Measurements from ENCODE around the gene FAM118B.
"Not testable (repeated sequence)": the region's sequence is repeated elsewhere in the genome, so short reads cannot be mapped to it uniquely, and the experiment has no call there.

The FAM118B gene

DNA sequence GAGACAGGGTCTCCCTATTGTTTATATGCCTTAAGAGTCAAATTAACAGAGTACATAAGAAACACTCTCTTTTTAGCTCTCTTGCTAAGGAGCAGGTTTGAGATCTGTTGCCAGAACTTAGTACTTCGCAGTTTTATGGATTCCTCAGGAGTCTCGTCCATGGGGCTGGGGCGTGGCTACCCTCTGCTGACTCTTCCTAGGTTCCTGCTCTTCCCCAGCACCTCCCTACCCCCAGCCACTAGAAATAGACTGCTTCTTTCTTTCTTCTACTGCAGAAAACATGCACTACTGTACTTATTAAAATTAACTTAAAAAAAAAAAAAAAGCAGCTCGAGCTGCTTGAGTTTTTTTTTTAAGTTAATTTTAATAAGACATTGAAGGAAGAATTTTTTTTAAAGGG, 8.0 kb downstream of the FAM118B start:
- DNase-seq (ENCODE audit: low read depth), result no peak

DNA sequence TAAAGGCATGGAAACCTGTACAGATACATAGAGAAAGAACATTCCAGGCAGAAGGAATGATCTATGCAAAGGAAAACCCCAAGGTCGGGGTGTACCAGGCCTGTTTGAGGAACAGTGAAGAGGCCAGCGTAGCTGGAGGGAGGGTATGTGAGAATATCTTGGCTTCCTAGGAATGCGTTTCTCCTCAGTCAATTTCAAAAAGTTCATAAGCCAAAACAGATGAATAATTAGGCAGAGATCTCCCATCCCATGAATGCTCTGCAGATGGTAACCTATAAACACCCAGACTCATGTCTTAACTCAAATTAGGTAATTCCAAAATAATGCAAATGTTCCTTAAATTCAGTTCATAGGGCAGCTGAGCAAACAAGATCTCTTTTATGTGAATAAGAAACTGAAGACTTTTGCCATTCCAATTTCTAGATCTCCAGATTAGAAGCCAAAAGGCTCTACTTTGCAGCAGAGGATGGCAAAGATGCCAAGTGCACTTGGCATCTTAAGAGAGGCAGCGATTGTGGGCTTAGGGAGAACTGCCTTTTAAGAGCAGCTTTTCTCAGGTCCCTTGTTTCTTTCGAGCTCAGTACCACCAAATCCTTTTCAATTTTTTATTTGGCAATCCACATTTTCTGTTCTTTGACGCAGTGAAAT, 13.2 kb downstream of the FAM118B start:
- DNase-seq (ENCODE audit: low read depth), result no peak

- no peak for DNase-seq (ENCODE audit: low read depth)
Observed at GRCh38 chr11:126225295-126225665, 13.7 kb downstream of the FAM118B start.

GRCh38 chr11:126226334-126227084, 14.9 kb downstream of the FAM118B start:
- no peak for DNase-seq (ENCODE audit: low read depth)

DNA sequence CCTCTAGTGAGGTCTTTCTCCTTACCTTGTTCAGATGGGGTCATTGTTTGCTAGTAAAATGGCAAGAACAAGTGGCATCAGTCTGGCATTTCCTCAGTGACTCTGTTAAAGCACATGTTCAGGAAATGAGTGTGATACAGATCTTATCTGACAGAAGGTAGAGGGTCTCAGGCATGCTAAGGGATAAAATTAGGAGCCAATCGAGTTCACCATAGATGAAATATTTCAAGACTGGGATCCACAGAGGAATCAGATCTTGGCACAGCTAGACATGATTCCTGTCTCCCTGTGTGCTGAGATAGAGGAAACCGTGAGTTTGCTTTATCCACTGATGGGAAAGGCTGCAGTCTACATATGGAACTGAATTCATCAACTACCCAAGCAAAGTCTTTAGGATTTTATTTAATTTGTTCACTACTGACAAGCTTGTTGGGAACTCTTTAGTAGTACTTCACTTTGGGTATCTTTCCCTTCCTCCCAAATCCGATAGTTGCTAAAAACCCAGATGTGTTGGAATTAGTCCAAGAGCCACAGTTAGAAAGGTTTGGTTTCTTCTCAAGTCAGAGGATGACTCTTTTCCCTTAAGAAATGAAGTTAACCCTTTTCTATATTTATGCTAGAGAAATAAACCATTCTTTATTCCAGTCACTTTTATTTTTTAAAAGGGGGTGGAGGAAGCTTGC, 18.4 kb downstream of the FAM118B start:
- no peak for DNase-seq (ENCODE audit: low read depth)

DNA sequence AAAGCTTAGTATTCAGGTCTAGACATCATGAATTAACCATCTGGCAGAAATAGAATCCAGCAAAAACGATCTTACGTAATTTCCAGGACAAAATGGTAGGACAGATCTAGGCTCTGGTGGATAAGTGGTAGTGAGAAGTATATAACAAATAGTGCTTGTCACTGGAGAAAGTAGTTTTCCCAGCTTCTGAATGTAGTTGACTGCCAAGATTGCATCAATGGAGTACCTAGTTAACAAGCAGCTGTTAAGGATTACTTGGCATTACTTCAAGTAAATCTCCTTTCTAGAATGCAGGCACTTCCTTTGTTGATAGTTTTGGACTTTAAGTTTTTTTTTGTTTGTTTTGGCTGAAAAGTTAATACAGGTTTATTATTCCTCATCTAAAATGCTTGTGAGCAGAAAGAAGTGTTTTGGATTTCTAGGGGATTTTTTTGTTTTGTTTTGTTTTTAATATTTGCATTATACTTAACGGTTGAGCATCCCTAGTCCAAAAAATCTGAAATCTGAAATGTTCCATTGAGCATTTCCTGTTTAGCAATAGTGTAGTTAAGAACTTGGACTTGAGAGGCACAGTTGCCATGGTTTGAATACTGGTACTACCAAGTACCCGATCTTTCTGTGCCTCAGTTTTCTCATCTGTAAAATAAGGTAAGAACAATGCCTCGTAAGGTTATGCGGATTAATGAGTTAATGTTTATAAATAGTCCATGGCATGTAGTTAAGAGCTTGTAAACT, 20.3 kb downstream of the FAM118B start:
- DNase-seq (ENCODE audit: low read depth), result no peak

DNA sequence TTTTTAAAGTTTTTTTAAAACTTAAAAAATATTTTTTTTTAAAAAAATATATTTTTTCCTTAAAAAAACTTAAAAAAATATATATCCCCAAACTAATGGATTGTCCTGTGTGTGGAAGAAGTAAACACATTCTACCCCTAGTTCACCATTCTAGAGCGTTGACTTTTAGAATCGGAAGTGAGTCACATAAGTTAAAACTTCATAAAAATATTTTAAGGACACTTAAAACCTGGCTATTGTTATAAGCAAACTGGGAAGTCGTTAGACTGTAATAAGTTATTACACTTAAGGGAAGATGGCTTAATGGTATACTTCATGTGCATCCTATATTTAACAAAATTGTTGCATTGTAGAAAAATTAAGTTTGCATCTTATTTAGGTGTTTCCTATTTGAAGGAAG, 21.1 kb downstream of the FAM118B start:
- no peak for DNase-seq (ENCODE audit: low read depth)

GRCh38 chr11:126233391-126233790, 21.8 kb downstream of the FAM118B start:
- peak; percentile 28 for DNase-seq (ENCODE audit: low read depth)

DNA sequence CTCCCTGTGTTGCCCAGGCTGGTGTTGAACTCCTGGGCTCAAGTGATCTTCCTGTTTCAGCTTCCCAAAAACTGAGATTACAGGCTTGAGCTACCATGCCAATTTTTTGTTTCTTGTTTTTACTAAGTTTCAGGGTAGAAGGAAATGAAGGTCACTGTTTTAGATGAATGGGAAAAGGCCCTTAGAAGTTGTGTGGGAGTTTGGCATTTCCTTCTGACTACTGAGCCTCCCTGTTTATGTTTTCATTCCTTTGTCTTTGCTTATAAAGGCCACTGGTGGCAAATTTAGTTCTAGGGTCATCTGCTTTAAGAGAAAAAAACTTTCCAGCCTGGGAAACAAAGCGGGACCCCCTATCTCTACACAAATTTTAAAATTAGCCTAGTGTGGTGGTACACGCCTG, 35.1 kb downstream of the FAM118B start:
- no peak for DNase-seq (ENCODE audit: low read depth)

GRCh38 chr11:126253265-126253664, 41.7 kb downstream of the FAM118B start:
- no peak for DNase-seq (ENCODE audit: low read depth)

- no peak for DNase-seq (ENCODE audit: low read depth)
Observed at GRCh38 chr11:126254819-126255218, 43.2 kb downstream of the FAM118B start.

DNA sequence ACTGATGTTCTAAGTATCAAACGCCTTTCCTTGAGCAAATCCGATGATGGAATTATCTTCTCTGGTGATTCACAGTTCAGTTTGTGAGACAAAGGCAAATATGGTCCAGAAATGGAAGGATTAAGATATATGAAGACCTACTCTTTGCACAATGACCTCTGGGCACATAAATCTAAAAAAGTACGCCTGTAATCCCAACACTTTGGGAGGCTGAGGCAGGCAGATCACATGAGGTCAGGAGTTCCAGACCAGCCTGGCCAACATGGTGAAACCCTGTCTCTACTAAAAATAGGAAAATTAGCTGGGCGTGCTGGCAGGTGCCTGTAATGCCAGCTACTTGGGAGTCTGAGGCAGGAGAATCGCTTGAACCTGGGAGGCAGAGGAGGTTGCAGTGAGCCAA, 43.9 kb downstream of the FAM118B start:
- DNase-seq (ENCODE audit: low read depth), result not testable (repeated sequence)

GRCh38 chr11:126256216-126256615, 44.6 kb downstream of the FAM118B start:
- DNase-seq (ENCODE audit: low read depth), result no peak

- DNase-seq (ENCODE audit: low read depth), result no peak
Observed at GRCh38 chr11:126257144-126257543, 45.6 kb downstream of the FAM118B start.

DNA sequence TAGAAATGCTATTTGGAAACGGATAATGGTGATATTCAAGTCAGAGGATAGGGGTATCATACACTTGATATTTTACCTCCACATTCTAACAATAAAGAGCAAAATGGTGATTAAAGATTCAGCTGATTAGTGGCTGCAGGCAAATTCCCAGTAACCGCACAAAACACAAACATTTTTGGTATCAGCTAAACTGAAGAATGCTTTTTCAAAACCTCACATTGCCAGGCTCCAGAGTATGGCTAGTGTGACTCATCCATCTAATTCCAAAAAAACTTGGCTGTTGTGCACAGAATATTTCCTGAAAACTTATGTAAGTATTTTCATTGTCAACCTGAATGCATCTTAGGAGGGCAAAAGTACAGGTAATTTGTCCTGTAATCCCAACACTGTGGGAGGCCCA, 46.2 kb downstream of the FAM118B start:
- peak; percentile 73 for DNase-seq (ENCODE audit: low read depth)

DNA sequence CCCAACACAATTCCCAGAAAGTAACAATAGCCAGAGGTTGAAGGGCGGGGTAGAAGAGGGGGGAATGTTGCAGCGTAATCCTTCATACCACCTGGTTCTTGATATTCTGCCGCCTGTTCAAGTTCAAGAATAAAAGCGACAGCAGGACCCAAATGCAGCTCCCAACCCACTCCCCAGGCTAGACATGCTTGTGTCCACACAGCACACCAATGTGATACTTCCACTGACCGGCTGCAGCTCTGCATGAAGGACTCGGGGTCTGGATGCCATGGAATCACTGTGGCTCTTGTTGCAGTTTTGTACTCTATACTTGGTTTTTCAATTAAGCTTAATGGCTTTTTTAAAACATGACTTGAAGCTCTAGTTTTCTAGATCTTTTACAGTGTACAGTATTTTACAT, 50.6 kb downstream of the FAM118B start:
- DNase-seq (ENCODE audit: low read depth), result no peak

DNA sequence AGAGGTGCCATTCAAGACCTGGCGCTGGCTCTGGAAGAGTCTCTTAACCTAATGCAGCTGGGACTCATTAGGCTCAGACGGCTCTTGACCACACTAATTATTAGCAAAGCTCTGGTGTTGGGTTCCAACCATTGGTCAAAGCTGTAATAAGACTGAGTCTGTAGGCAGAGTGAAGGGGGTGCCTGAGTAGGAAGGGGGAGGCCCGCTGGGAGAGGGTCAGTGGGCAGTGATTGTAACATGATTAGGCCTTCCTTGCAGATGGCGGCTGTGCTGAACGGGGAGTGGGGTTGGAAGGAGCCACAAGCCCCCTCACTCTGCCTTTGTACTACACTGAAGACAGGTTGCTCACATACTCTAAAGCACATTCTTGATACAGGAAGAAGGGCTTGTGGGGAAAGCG, 51.9 kb downstream of the FAM118B start:
- no peak for DNase-seq (ENCODE audit: low read depth)

GRCh38 chr11:126265811-126266210, 54.2 kb downstream of the FAM118B start:
- peak; percentile 19 for DNase-seq (ENCODE audit: low read depth)

DNA sequence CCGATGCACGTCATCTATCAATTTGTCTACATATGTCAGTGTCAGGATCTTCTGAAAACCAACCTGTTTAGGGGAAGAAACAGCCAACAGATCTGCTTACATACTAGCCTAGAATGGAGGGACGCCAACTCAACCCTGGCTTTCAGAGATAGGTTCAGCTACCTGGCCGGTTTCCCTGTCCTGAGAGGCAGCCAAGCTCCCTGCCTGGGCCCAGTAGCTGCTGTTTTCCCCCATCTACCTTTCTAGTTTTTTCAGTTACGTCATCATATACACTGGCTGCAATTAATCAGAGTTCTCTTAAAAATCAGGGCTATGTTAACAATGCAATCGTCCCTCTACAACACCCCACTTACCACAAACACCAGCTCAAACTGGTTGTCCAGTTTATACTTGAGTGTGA, 56.1 kb downstream of the FAM118B start:
- no peak for DNase-seq (ENCODE audit: low read depth)

DNA sequence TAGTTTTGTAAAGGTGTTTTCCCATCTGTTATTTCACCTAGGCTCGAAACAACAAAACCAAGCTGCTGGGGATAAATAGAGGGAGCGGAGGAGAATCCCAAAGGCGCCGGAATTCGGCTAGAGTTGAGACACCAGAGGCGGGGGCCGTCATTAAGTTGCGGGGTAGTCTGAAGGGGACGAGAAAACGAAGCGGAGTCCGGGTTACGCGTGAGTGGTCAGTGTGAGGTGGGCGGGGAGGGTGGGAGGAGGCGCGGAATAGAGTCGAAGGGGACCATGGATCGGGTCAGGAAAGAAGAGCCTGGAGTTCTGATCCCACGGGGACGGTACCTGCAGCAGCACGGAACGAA, 56.8 kb downstream of the FAM118B start:
- DNase-seq (ENCODE audit: low read depth), result peak; percentile 67

GRCh38 chr11:126268708-126269579, 57.4 kb downstream of the FAM118B start, which contains the start of the genes FOXRED1 and SRPRA:
Gene FOXRED1 (plus strand): TSS chr11:126269154. CDS start chr11:126269207, 53 bp downstream.
Gene SRPRA (minus strand): TSS chr11:126268895. CDS start chr11:126268804, 91 bp downstream.
- DNase-seq (ENCODE audit: low read depth), result peak; percentile 99
